Esophagus muscularis mucosa (tissue), 4 donors: ENCODE measurements around the gene CSNK1G1. TPM values are rescaled to one million over a fixed set of nuclear protein-coding genes. Genes with fewer than 3 reads are reported as not detected.

Experiments
- DNase-seq: peaks from one replicate; pipeline ENCODE4 v3.0.0-alpha.2; 2017; ENCODE audit errors: extremely low spot score
- H3K27ac ChIP-seq, 4 donors: fragments of 200-600 bp; sonication (generic); replicated peaks in 1 of 4; 1 replicate in 3 of 4; 2 replicates in 1 of 4; pipeline ENCODE4 v1.5.1; 2016 to 2019; ENCODE audit warnings: mild to moderate bottlenecking in 1 of 4
- H3K27me3 ChIP-seq, 4 donors: fragments of 200-600 bp; sonication (generic); one replicate each; pipeline versions ENCODE4 v1.5.1 to v1.6.0; 2016 to 2019
- H3K36me3 ChIP-seq, 4 donors: fragments of 200-600 bp; sonication (generic); one replicate each; pipeline ENCODE4 v1.5.1; 2016 to 2019
- H3K4me1 ChIP-seq, 4 donors: fragments of 200-600 bp; sonication (generic); one replicate each; pipeline ENCODE4 v1.5.1; 2016 to 2019
- H3K4me3 ChIP-seq, 4 donors: fragments of 200-600 bp; sonication (generic); 1 replicate in 2 of 4; 2 replicates in 2 of 4; pipeline ENCODE4 v1.5.1; 2016 to 2019; ENCODE audit warnings: mild to moderate bottlenecking in 4 of 4, moderate library complexity in 1 of 4
- H3K9me3 ChIP-seq, 4 donors: fragments of 200-600 bp; sonication (generic); 1 replicate in 3 of 4; 2 replicates in 1 of 4; pipeline ENCODE4 v1.5.1; 2016 to 2019
- EP300 ChIP-seq: sonication (generic); formaldehyde crosslinking; IDR thresholded peaks from one replicate; pipeline ENCODE4 v1.6.1; 2017; ENCODE audit warnings: antibody characterized with exemption
- POLR2A ChIP-seq: fragments of 450-650 bp; IDR thresholded peaks from one replicate; pipeline ENCODE4 v1.6.1; 2017; ENCODE audit warnings: antibody characterized with exemption, moderate library complexity, mild to moderate bottlenecking, low read depth
- POLR2AphosphoS5 ChIP-seq, 2 donors: sonication (generic); formaldehyde crosslinking; IDR thresholded peaks; one replicate each; pipeline ENCODE4 v1.6.1; 2017; ENCODE audit warnings: antibody characterized with exemption in 2 of 2
- WGBS: methylation state at CpG from one replicate; pipeline ENCODE4 v1.1.5; 2018; 5-methylcytosine and 5-hydroxymethylcytosine counted together
- intact Hi-C: fragments of 100-400 bp; cut with DNase I; formaldehyde crosslinking; loops from one replicate; pipeline ENCODE4 v1.15.1; 2023
- total RNA-seq, 4 donors: library from RNA; depleted of rRNA; stranded (reverse); fragments of >200 nt; gene quantifications; one replicate each; pipeline versions ENCODE4 v1.1.0 to v1.2.1, GENCODE V29; 2016
- TF ChIP-seq, protein P1 (sequence below), 3 experiments: fragments of 200-600 bp in 2 of 3; fragments of 450-650 bp in 1 of 3; sonication (generic) in 2 of 3; IDR thresholded peaks; one replicate each; pipeline ENCODE4 v1.5.1; 2017 to 2019; ENCODE audit warnings: antibody characterized with exemption in 3 of 3, mild to moderate bottlenecking in 2 of 3, moderate library complexity in 1 of 3

Gene CSNK1G1
- total RNA-seq, 4 donors from 2014 or later = 9.1 to 11.2 (median 10.1) TPM

DNA sequence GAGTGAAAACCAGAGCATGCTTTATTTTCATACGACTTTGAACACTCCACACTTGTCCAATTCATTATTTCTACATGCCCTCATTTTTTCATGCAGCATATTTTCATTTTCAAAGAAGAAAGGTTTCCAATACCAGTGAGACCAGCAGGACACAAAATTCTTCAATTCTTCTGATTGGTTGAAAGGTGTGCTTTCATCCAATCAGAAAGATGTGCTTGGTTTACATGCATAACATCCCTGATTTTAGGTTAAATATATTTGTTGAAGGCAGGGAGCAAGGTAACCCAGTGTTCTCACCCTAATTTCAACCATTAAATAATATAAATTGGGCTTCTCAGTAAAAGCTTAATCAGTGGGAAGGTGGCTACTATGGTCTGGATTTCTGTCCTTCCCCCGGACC lies 145.6 kb downstream of the CSNK1G1 start:
- Histone ChIP-seq H3K27ac (no peak overlapping the region), H3K4me1 (no peaks in the 10 kb centered on the region), H3K36me3 (peaks cover 0 to 36% (median 16%) of the 10 kb centered on the region in 4 donors), H3K4me3 (no peak overlapping the region), H3K27me3 (no peaks in the 10 kb centered on the region), H3K9me3 (no peaks in the 10 kb centered on the region)
- DNase-seq = no peak
- TF ChIP-seq POLR2AphosphoS5 (IDR thresholded peaks at IDR 0.05) (no peak), EP300 (no peak), POLR2A (no peak)
- TF ChIP-seq, protein P1, sequence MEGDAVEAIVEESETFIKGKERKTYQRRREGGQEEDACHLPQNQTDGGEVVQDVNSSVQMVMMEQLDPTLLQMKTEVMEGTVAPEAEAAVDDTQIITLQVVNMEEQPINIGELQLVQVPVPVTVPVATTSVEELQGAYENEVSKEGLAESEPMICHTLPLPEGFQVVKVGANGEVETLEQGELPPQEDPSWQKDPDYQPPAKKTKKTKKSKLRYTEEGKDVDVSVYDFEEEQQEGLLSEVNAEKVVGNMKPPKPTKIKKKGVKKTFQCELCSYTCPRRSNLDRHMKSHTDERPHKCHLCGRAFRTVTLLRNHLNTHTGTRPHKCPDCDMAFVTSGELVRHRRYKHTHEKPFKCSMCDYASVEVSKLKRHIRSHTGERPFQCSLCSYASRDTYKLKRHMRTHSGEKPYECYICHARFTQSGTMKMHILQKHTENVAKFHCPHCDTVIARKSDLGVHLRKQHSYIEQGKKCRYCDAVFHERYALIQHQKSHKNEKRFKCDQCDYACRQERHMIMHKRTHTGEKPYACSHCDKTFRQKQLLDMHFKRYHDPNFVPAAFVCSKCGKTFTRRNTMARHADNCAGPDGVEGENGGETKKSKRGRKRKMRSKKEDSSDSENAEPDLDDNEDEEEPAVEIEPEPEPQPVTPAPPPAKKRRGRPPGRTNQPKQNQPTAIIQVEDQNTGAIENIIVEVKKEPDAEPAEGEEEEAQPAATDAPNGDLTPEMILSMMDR (IDR thresholded peaks at IDR 0.05) = no peak
- intact Hi-C loops = loop anchor here (10.0 kb wide), 1 partner anchor 174 kb away; the partner anchor contains the start of genes PCLAF and TRIP4
- WGBS = 73% methylated on average over 2 of the region's 2 CpGs

DNA sequence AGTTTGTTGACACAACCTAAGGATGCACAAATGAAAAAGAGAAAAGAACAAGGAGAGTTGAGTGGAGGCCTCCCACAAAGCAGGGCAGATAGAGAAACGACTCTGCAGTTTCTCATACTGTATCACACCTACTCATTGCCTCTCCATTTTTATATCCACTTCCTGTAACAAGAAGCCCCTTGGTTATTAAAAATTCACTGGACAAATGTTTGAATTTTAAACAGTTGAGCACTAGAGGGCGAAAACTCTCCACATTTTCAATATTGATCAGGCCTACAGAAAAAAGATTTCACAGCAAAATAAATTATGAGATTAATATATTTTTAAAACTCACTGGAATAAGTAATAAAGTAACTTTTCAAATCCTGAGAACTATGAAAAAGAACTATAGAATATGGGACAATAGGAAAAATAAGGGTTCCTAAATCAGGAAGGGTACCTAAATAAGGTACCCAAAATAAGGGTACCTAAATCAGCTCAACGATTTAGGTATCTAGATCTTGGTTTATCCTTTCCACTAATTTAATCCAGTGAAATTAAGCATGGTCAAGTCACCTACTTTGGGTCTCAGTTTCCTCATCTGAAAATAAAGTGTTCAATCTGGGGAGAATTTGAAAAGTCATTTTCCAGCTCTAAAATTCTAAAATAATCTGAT lies 146.2 kb downstream of the CSNK1G1 start:
- Histone ChIP-seq H3K9me3 (no peaks in the 10 kb centered on the region), H3K4me3 (no peak overlapping the region), H3K27me3 (no peaks in the 10 kb centered on the region), H3K27ac (no peak overlapping the region), H3K36me3 (peaks cover 0 to 36% (median 15%) of the 10 kb centered on the region in 4 donors), H3K4me1 (no peaks in the 10 kb centered on the region)
- intact Hi-C loops = loop anchor here (10.0 kb wide), 2 partner anchors 145 to 175 kb away; partner anchors contain the start of genes CSNK1G1, PCLAF and TRIP4
- no peak for TF ChIP-seq EP300
- TF ChIP-seq POLR2AphosphoS5 (IDR thresholded peaks at IDR 0.05) = no peak
- TF ChIP-seq, protein P1 (IDR thresholded peaks at IDR 0.05) = peak; percentile 36 to 39 (median 37)
- TF ChIP-seq POLR2A = no peak
- no peak for DNase-seq
- WGBS = 45% methylated on average over 3 of the region's 3 CpGs

DNA sequence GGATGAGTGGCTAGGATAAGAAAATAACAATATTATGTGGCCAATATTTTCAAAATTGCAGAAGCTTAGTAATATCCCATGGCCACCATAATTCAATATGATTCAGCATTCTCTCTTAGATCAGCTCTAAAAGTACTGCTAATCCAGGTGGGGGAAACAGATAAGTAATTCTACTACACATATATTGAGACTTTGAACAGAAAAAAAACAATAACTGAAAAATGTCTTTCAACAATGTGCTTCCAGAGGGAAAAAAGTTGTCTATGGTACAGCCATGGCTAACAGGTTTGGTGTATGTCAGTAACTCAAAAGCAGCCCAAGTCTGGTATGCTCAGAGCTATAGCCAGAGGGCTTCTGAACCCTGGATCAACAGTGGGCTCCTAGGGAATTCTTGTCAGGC lies 150.8 kb downstream of the CSNK1G1 start:
- no peak overlapping the region for H3K4me3 ChIP-seq
- no peak for DNase-seq
- no peaks in the 10 kb centered on the region for H3K4me1 ChIP-seq
- H3K27me3 ChIP-seq = no peaks in the 10 kb centered on the region
- H3K36me3 ChIP-seq = peaks cover 17 to 52% (median 35%) of the 10 kb centered on the region in 4 donors
- TF ChIP-seq, protein P1 (IDR thresholded peaks at IDR 0.05) = no peak
- TF ChIP-seq EP300 (no peak), POLR2AphosphoS5 (IDR thresholded peaks at IDR 0.05) (no peak), POLR2A (no peak)
- no peaks in the 10 kb centered on the region for H3K9me3 ChIP-seq
- intact Hi-C loops = loop anchor here (10.0 kb wide), 1 partner anchor 150 kb away; the partner anchor contains the start of gene CSNK1G1
- H3K27ac ChIP-seq = no peak overlapping the region

DNA sequence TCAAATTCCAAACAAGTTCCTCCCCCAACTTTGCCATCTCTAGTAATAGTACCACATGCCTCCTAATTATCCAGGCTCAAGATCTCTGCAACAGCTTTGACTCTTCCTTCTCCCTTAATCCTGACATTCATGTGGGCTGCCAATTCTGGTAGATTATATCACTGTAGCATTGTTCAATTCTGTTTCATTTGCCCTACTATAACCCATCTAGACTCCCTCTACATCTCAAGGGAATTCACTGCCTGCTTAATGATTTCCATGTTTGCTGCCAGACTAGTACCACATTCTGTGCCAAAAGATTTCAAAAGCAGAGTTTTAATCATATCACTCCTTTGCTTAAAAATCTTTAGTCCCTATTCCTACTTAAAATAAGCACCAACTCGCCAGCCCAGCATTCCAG lies 158.5 kb downstream of the CSNK1G1 start:
- intact Hi-C loops = no loop called here
- Histone ChIP-seq H3K4me1 (peaks cover 0 to 10% (median 0%) of the 10 kb centered on the region in 4 donors), H3K36me3 (peaks cover 22 to 53% (median 26%) of the 10 kb centered on the region in 4 donors), H3K27ac (no peak overlapping the region), H3K9me3 (no peaks in the 10 kb centered on the region), H3K4me3 (no peak overlapping the region), H3K27me3 (no peaks in the 10 kb centered on the region)
- no peak for TF ChIP-seq POLR2AphosphoS5 (IDR thresholded peaks at IDR 0.05)
- no peak for TF ChIP-seq EP300
- WGBS = 69% methylated on average over 1 of the region's 1 CpG
- DNase-seq = no peak

DNA sequence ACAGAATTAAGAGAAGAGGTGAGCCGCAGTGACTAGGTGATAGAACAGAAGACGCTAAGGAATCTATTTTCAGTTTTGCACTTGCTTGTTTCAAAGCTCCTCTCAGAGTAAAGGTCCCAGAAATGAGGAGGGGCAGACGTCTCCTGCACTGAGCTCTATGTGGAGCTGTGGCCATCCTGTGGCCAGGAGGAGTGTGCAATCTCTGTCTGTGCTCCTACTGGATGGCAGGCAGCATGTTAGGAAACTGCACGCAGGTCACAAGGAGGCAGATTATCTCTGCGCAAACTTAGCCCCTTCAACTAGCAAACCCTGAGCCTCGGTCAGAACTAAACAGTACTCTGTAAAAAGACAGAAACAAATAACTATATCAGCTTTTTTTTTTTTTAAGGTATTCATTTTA lies 162.0 kb downstream of the CSNK1G1 start:
- no peak overlapping the region for H3K4me3 ChIP-seq

More for the DNA sequence above, 162.0 kb downstream of the CSNK1G1 start:
- H3K27ac ChIP-seq = no peak overlapping the region
- intact Hi-C loops = no loop called here
- DNase-seq = no peak
- TF ChIP-seq EP300 (no peak), POLR2AphosphoS5 (IDR thresholded peaks at IDR 0.05) (no peak), POLR2A (no peak)
- TF ChIP-seq, protein P1 (IDR thresholded peaks at IDR 0.05) = no peak
- 88% methylated on average over 6 of the region's 6 CpGs for WGBS
- H3K27me3 ChIP-seq = no peaks in the 10 kb centered on the region
- no peaks in the 10 kb centered on the region for H3K9me3 ChIP-seq
- peaks cover 0 to 10% (median 0%) of the 10 kb centered on the region in 4 donors for H3K4me1 ChIP-seq
- peaks cover 5 to 23% (median 9%) of the 10 kb centered on the region in 4 donors for H3K36me3 ChIP-seq
